ENCODE data around the gene WBP2. TPM values are rescaled to one million over a fixed set of nuclear protein-coding genes. Genes with fewer than 3 reads are reported as not detected.

Gene WBP2
- total RNA-seq, 1 donor from 2014 or later, result 17.9 TPM

- Histone ChIP-seq H3K36me3 (ENCODE audit: control insufficient read depth, insufficient read depth, low read length) (peaks cover 21% of the 10 kb centered on the region), H3K27me3 (ENCODE audit: control insufficient read depth, insufficient read depth, low read length) (no peaks in the 10 kb centered on the region), H3K4me3 (ENCODE audit: low read depth, low read length) (no peak overlapping the region)
- DNase-seq (ENCODE audit: low read depth) (no peak), FAIRE-seq (no peak)
- TF ChIP-seq, protein P1, sequence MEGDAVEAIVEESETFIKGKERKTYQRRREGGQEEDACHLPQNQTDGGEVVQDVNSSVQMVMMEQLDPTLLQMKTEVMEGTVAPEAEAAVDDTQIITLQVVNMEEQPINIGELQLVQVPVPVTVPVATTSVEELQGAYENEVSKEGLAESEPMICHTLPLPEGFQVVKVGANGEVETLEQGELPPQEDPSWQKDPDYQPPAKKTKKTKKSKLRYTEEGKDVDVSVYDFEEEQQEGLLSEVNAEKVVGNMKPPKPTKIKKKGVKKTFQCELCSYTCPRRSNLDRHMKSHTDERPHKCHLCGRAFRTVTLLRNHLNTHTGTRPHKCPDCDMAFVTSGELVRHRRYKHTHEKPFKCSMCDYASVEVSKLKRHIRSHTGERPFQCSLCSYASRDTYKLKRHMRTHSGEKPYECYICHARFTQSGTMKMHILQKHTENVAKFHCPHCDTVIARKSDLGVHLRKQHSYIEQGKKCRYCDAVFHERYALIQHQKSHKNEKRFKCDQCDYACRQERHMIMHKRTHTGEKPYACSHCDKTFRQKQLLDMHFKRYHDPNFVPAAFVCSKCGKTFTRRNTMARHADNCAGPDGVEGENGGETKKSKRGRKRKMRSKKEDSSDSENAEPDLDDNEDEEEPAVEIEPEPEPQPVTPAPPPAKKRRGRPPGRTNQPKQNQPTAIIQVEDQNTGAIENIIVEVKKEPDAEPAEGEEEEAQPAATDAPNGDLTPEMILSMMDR (IDR thresholded peaks at IDR 0.05; ENCODE audit: insufficient read depth, low read length, severe bottlenecking), result no peak
Measured at GRCh38 chr17:75824666-75825065, 30.5 kb downstream of the WBP2 start.

GRCh38 chr17:75824050-75824552 lies 31.0 kb downstream of the WBP2 start:
- Histone ChIP-seq H3K36me3 (ENCODE audit: control insufficient read depth, insufficient read depth, low read length) (peaks cover 24% of the 10 kb centered on the region), H3K4me3 (ENCODE audit: low read depth, low read length) (no peak overlapping the region), H3K27me3 (ENCODE audit: control insufficient read depth, insufficient read depth, low read length) (no peaks in the 10 kb centered on the region)
- no peak for FAIRE-seq
- no peak for DNase-seq (ENCODE audit: low read depth)
- TF ChIP-seq, protein P1 (IDR thresholded peaks at IDR 0.05; ENCODE audit: insufficient read depth, low read length, severe bottlenecking), result no peak

DNA sequence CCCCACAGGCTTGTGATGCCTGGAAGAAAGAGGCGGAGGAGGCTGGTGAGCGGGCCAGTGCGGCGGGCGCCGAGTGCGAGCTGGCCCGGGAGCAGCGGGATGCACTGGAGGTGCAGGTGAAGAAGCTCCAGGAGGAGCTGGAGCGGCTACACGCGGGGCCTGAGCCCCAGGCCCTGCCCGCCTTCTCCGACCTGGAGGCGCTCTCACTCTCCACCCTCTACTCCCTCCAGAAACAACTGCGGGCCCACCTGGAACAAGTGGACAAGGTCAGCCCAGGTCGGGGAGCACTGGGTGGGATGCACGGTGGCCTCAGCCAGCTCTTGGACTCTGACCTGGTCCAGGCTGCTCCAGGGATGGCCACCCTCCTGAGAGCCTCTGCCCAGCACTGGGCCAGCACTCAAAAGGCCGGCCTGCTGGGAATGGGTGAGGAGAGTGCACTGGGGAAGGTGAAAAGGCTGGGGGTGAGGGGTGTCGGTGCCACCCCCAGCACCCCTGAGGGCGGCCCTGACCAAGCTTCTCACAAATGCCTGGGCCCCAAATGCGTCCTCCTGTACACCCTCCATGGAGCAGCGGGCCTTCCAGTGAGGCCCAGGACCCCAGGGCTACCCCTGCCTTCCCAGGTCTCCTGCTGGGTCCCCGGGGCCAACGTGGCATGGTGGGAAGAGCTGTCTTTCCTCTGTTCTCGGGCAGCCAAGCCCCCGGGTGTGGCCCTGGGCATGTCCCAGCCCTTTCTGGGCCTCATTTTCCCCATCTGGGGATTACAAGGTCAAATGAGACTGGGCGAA lies 31.7 kb downstream of the WBP2 start:
- DNase-seq (ENCODE audit: low read depth) (no peak), FAIRE-seq (no peak)
- Histone ChIP-seq H3K27me3 (ENCODE audit: control insufficient read depth, insufficient read depth, low read length) (no peaks in the 10 kb centered on the region), H3K36me3 (ENCODE audit: control insufficient read depth, insufficient read depth, low read length) (peaks cover 29% of the 10 kb centered on the region), H3K4me3 (ENCODE audit: low read depth, low read length) (no peak overlapping the region)
- TF ChIP-seq, protein P1 (IDR thresholded peaks at IDR 0.05; ENCODE audit: insufficient read depth, low read length, severe bottlenecking), result no peak

DNA sequence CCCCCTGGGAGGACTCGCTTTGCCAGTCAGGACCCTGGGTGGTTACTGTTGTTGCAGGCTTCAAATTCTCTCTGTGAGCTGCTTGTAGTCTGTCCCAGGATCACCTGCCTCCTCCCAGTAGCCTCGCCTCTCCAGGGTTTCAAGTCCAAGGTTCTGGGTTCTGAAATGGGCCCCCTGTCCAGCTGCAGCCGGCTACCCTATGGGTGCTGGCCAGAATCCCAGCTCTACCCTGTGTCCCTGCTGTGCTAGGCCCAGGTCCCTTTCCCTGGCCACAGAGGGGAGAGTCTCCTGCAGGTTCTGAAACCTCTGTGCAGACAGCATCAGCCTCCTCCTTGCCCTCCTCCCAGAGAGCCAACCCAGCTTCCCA lies 32.4 kb downstream of the WBP2 start:
- DNase-seq (ENCODE audit: low read depth), result no peak
- TF ChIP-seq, protein P1 (IDR thresholded peaks at IDR 0.05; ENCODE audit: insufficient read depth, low read length, severe bottlenecking), result no peak
- Histone ChIP-seq H3K27me3 (ENCODE audit: control insufficient read depth, insufficient read depth, low read length) (no peaks in the 10 kb centered on the region), H3K4me3 (ENCODE audit: low read depth, low read length) (no peak overlapping the region), H3K36me3 (ENCODE audit: control insufficient read depth, insufficient read depth, low read length) (peaks cover 33% of the 10 kb centered on the region)
- FAIRE-seq, result no peak

DNA sequence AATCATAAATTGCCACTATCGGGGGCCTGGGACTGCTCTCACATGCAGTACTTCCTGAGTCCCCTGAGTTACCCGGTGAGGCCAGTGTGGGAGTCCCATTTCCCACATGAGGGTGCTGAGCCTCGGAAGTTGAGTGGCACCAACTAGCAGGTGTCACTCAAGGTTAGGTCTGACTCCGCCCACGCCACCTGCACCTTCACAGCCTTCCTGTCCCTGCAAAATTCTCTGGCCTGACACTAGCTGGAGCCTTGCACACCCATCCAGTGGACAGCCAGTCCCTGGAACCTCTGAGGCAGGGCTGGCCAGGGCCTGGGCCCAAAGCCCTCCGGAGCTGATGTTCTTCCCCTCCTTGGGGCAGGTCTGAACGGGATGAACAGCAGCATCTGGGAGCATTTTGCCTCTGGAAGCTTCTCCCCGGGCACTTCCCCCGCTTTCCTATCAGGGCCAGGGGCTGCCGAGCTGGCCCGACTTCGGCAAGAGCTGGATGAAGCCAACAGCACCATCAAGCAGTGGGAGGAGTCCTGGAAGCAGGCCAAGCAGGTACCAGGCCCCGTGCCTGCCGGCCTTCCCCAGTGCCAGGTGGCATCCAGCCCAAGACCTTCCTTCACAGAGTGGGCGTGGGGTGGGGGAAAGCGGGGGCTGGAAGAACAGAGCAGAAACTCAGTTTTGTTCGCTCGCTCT lies 32.9 kb downstream of the WBP2 start:
- Histone ChIP-seq H3K27me3 (ENCODE audit: control insufficient read depth, insufficient read depth, low read length) (no peaks in the 10 kb centered on the region), H3K4me3 (ENCODE audit: low read depth, low read length) (no peak overlapping the region), H3K36me3 (ENCODE audit: control insufficient read depth, insufficient read depth, low read length) (peaks cover 38% of the 10 kb centered on the region)
- DNase-seq (ENCODE audit: low read depth) (no peak), FAIRE-seq (no peak)
- TF ChIP-seq, protein P1 (IDR thresholded peaks at IDR 0.05; ENCODE audit: insufficient read depth, low read length, severe bottlenecking), result no peak

All from bronchial epithelial cell (primary cell).